AG08395 (cell line): Measurements from ENCODE around the gene SPACA7.

Experiments used
- DNase-seq: peaks from one replicate; pipeline ENCODE4 v3.0.0; 2012; ENCODE audit warnings: mixed read lengths, low spot score

The SPACA7 gene

DNA sequence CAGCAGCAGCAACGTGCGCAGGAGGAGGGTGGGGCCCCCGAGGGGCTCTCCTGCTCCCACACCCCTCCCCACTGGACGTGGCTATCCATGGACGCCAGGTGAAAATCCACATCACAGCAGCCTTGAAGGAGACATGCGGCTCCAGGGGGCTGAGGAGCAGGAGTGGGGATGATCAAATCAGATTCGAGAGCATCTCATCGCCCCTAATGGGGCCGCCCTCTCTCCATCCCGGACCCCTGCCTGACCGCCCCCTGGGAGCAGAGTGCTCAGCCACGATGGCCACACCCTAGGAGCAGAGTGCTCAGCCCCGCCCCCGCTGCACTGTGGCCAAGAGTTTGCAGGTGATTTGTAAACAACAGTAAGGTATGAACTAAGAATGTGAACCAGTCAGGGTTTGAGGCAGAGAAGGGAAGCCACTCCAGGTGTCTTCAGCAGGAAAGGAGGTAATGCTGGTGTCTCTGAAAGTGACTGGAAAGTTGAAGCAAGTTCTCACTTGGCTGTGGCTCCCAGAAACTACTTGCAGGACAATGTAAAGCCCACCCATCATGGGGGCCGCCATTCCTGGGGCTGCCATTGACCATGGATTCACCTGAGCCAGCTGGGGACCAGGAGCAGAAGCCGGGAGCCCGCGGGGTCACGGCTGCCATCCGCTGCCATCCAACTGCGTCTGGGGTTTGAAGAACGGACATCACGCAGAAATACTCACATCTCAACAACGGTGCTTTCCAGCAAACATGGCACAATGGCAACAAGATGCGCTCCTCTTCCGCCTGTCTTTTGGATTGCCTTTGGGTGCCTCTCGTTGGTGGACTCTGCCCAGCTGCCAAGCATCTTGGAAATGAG is 71.8 kb downstream of the SPACA7 start:
- DNase-seq, result no peak

DNA sequence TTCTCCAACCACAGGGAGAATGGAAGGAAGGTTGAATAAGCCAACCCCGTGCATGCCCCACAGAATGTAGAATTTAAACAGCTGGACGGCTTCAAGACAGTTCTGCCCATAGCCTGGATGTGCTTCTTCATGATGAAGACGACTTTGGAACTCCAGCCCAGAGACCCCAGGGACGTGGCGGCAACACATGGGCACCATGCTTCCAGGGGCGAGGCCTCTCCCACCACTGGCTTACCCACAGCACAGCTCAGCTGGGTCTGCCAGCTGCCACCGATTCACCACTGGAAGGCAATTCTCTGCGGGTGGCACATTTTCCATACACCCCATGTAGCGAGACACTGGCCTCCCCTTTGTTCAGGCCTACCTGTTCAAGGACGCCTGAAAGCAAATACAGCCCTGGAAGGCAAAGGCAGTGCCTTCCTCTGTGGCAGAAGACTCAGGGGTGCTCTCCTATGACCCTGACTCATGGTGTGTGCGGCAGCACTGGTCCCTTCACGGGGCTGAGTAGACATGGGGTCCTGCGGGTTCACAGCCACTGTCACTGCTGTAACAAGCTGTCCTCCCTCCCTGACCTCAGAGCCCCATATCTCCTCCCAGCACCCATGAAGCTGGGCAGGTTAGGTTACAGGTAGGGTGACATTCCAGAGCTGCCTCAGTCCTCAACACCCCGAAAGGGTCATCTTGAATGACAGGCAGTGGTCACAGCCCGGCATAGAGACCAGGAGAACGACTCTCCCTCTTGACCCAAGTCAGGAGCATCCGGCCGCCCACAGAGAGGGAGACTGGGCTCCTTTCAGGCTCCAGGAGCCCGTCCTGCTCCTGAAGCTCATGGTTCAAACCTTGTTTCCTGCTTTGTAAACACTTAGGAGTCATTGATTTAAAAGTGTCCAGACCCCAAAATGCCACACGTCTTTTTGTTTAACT is 72.7 kb downstream of the SPACA7 start:
- DNase-seq, result no peak

DNA sequence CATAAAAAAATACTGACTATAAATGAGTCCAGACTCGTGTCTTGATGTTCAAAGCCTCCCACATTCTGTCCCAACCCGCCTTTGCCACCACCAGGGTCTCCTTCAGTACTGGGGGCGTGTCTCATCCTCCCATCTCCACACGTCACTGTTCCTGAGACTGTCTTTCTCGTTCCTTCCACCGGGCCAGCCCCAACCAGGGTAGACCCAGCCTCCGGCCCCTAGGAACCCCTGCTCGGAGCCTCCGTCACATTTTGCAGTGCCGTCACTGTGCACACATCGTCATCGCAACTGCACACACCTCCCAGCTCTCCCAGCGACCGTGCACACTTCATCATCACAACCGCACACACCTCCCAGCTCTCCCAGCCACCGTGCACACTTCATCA is 73.4 kb downstream of the SPACA7 start:
- DNase-seq, result no peak

DNA sequence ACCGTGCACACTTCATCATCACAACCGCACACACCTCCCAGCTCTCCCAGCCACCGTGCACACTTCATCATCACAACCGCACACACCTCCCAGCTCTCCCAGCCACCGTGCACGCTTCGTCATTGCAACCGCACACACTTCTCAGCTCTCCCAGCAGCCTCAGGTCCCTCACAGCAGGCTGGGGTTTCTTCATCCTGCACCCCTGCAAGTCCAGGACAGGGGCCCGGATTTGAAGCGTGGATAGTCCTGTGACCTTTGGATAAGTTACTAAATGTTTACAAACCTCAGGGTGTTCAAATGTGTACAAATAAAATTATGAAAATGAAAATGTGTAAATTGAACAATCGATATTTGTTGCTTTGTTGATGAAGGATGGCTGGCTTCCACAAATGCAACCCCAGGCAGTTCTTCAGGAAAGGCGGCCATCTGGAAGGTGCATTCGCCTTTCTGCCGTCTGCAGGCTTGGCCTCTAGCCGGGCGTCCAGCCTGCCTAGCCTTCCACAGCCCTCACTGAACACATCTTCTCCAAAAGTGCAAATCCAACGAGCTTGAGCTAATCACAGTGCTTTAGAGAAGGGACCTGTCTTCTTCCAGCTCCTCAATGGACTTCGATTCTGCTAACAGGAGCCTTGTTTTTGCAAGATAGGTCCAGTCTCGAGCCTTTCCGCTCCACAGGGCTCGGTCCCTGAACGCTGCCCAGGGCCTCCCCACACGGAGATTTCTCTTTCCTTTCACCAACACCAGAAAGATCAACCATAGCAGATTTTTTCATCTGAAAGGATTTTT is 74.2 kb downstream of the SPACA7 start:
- no peak for DNase-seq

DNA sequence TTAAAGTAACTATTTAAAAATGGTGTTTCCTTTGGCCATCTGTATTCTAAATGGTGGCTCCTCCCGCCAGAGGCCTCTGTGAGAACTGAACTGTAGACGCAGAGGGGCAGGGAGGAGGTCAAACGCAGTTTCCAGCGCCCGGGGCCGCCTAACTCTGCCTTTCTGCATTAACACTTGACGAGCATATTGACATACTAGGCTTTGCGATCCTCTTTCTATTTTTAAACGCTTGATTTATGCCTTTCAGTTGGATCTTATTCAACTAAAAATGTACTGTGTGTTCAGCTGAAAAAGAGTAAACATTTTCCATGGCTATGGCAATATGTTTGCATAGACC is 74.7 kb downstream of the SPACA7 start:
- DNase-seq, result no peak

DNA sequence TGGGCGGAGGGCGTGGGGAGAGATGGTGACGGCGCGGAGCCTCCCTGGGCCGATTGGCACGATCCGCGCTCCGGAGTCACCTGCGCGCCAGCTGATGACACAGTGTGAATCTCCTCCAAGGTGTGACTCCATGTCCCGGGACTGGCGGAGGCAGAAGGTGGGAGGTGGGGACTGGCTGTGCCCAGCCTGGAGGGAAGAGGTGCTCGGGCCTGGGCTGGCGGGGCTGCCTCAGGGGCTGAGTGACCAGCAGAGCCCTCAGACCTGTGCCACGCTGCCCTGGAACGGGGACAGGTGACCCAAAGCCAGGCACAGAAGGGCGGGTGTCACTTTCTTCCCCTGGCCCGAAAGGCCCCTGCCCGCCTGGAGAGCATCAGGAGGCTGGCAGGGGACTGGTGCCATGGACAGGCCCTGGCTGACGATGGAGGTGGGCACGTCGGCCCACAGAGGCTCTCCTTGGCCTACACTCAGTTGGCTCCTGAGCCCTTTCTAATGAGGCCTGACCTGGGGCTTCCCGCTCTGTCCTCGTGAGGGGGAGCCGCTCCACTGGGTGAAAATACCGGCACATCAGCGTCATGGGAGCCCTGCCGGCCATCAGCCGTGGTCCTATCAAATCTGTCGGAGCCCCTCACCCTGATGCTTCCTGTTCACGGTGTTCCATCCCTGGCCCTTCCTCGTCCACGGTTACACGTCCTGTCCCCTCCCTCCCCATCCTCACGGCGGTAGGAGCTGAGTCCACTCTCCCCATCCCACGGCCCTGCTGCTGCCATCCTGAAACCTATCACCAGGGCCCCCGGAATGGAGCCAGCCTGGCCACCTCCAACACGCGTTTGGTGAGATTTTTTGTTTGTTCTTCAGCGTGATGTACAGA is 75.6 kb downstream of the SPACA7 start:
- no peak for DNase-seq

DNA sequence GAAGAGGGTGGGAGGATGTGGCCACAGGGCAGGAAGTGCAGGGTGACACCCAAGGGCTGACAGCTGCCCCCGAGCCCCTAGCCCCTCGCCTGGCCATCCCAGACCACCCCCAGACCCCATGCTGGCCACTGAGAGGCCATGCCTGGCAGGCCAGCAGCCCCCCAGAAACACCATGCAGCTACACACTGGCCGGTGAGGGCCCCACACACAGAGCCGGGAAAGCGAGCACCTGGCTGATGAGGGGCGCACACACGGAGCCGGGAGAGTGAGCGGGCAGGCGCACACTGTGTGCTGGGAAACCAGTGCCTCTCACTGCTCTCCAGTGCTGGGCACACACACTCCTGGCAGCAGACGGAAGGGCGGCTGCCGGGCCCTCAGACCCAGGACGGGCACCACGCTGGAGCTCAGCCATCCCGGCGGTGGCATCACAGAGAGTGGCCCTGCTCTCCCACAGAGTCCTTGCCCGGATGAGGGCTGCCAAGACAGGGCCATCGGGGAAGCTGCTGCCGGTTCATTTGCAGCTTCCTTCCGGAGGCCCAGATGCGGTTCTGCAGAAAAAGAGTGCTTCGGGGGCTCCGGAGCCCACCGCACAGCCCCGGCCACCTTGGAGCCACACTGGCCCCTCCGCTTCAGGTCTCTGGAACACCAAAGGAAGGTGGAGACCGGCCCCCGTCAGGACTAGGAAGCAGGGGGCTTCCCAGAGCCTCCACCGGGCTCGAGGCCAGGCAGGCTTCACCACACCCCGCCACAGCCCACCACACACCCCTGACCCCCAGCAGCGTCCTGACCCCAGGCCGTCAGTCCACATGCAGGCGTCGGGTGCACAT is 76.4 kb downstream of the SPACA7 start:
- DNase-seq, result no peak

DNA sequence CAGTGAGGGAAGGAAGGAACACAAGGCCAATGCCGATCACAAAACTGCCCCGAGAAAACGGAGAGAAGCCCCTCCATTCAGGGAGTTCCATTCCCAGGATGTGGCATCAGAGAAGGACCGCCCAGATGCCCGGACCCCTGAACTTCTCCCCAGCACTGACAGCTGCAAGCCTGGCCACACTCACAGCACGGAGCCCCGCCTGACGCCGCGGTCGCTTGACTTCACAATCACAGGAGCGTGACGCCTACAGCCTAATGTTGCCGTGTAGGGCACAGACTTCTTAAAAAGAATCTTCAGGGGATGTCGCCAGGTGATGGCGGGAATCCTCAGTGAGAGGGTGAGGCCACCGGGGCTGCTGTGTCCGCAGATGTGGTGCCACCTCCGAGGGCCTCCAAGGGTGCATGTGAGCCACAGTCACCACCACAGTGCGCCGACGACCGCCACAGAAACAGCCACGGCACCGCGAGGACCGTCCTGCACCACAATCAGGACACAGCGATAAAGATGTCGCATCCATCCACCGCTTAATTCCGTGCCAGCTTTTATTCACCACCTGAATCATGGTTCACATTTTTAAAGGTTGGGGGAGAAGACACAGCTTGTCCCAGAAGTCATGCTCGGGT is 77.2 kb downstream of the SPACA7 start:
- DNase-seq, result no peak

DNA sequence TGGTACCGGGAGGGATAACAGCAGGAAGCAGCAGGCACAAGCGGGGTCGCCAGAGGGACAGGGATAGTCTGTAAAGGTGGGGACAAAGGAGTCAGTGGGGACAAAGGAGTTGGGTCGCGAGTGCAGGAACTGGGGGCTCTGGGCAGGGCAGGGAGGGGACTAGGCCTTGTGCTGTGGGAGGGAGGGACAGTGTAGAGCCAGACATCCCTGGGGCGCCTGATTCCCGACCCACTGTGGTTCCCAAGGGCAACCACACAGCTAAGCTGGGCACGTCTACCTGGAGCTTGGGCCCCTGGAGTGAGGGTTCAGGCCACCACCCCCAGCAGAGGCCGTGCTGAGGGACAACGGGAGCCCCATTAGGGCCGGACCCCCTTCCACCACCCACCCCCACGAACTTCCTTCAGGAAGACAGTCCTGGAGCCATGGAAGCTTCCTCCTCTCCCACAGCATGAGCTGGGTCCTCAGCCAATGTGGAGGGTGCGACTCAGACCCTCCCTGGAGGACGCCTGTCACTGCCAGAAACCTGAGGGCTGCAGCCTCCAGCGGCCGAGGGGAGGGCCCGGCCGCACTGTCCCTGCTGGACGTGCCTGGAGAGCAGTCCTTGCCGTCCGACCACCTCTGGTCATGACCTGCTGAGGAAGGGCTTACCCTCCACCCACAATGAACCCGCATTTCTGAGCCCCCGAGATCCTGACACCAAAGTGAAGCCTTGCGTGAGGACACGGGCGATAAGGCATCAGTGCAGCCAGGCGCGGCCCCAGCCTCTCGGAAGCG is 77.9 kb downstream of the SPACA7 start:
- DNase-seq, result no peak

DNA sequence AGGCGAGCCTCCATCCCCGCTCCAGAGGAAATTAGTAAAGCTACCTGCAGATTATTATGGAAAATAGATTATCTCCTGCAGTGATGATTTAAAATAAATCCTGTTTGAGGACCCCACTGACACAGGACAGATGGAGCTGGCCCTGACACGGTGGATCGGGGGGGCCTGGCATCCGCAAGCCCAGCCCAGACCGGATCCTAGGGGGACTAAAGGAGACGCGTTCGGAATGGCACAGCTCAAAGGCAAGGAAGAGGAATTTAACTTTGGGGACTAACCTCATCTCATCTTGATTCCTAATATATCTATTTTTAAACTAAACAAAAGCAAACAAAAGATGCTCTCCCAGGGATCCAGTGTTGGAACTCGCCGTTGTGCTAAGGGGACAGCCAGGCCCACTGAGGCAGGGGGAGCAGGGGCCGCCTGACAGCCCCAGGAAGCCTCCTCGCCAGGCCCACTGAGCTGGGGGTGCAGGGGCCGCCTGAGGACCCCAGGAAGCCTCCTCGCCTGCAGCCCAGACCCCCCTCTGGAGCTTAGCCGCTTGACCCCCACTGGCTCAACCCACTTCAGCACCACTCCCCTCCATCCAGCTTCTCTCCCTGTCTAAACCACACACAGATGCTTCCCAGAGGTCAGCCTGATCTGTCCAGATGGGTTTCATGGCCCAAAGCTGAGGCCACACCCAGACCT is 78.6 kb downstream of the SPACA7 start:
- no peak for DNase-seq

DNA sequence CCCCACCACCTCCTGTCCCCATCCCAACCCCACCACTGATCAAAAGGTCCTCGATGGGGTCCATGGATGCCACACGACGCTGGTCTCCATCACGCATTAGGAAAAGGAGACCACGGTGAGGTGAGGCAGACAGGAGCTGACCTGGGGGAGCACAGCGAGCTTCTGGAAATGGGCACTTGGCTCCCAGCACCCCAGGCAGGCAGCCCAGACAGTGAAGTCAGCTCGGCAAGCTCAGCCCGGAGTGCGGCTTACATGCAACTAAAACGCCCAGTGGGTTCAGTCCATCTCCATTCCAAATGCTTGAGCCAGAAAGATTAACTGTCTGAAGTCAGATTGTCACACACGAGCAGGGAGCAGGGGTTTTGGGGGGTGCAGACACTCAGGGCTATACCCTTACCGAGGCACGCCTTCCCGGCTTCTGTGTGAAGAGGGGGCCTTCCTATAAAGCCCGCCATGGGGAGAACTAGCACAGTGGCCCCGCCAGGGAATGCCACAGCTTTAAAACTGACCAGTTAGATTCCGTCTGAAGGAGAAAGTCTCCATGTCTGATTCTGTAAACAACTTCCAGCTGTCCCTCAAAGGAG is 79.4 kb downstream of the SPACA7 start:
- DNase-seq, result no peak

DNA sequence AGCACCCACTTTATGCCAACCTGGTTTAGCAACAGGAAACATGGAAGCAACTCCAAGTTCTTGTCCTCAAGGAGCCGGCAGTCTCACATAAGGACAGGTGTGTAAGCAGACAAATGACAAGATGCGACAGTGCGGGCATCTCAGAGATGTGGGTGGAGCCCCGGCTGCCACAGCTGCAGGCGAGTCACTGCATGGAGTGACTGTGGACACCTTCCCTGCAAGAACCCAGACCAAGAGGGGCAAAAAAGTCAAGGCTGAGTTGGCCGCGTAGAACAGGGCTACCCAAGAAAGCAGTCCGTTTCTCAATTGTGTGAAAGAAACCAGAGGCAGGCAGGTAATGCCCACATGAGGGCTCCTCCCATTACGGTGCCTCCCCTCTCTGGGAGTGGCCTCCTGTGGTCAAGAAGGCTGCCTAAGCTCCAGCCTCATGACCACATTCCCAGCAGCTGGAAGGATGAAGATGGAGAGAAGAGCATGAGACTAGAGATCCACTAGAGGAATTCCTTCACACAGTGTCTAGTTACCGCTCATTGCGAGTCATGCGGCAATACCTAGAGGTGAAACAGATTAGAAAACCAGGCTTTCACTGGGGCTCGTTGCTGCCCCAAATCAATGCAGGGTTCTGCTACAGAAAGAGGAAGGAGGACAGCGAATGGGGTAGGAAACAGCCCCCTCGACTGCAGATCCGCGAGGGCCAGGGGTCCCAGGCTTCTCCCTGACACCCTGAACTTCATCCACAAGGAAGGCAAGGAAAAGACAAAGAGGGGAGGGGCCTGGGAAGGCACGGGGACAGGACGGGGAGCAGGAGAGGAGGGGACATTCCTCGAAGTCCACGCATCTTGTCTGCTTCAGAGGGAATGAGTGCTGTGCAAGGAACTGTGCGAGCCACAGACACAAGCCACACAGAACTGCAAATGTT is 80.2 kb downstream of the SPACA7 start:
- no peak for DNase-seq

DNA sequence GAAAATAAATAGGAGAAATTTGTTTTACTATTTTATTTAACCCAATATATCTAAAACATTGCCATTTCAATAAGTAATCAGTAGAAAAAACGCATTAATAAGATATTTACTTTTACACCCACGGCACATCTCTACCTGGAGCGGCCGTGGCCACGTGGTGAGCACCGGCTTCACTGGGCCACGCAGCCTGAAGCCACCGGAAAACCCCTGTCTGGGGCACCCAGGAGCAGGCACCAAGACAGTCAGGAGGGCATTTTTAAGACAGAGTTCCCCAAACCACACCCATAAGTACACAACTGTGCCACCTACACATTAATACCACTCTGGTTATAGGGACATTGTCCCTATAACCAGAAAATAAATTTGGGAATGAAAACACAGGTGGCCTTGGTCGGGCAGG is 80.9 kb downstream of the SPACA7 start:
- DNase-seq, result no peak

DNA sequence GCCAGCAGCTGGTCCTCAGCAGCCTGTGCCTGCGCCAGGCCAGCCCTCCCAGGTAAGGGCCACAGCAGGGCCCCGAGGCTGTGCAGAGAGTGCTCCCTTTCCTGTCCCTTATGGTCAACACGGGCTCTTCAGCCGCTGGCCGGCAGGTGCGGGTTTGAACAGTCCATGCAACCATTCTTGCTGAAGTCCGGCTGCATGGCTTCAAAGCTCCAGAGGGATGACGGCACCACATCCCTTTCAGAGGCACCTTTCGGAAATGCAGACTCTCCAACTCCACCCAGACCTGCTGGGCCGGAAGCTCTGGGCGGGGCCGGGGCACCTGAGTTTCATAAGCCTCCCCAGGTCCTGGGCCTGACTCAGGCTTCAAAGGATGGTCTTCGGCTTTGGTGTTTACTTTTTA is 81.3 kb downstream of the SPACA7 start:
- DNase-seq, result no peak

DNA sequence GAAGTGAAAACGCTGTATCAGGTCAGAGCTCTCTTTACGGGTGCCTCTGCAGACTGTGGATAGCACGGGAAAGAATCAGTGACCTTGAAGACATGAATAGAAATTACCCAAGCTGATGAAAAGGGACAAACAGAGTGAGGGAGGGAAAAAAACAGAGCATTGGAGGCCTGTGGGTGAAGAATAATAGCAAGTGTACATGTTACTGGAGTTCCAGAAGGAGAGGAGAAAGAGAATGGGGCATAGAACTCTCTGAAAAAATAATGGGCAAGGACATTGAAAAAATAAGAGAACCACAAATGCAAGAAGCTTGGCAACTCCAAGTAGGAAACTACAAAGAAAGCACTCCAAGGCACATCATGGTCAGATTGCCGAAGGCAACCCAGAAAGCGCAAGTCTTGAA is 86.3 kb downstream of the SPACA7 start:
- no peak for DNase-seq

DNA sequence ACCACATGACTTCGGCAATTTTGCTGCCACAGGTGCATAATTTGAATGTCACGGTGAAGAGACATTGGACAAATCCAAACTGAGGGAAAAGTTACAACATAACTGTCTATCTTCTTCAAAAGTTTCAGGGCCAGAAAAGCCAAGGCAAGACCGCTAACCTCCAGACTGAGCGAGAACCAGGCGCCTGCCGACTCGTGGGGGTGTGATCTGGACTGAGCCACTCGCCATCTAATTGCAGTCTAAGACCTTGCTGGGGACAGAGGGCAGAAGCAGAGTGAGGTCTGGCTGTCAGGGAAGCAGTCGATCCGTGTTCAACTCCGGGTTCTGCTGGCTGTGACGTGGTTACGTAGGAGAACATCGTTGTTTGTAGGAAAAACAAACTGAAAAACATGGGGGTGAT is 88.6 kb downstream of the SPACA7 start:
- no peak for DNase-seq
